Measurements from ENCODE around the gene ADAM29.
"Not testable (repeated sequence)": the region's sequence is repeated elsewhere in the genome, so short reads cannot be mapped to it uniquely, and the experiment has no call there.

Gene ADAM29

GRCh38 chr4:174972911-174973310 lies 54.8 kb downstream of the ADAM29 start:
- no peak for DNase-seq

GRCh38 chr4:174973336-174973735 lies 55.2 kb downstream of the ADAM29 start:
- no peak for DNase-seq

- DNase-seq = no peak
Measured at GRCh38 chr4:174983128-174983750, 65.1 kb downstream of the ADAM29 start.

- not testable (repeated sequence) for DNase-seq
Measured at GRCh38 chr4:174983870-174984269, 65.7 kb downstream of the ADAM29 start.

- no peak for DNase-seq
Measured at GRCh38 chr4:174989791-174990190, 71.6 kb downstream of the ADAM29 start.

GRCh38 chr4:174993916-174994315 lies 75.8 kb downstream of the ADAM29 start:
- no peak for DNase-seq

- no peak for DNase-seq
Measured at GRCh38 chr4:174996079-174996478, 77.9 kb downstream of the ADAM29 start.

GRCh38 chr4:174999407-174999806 lies 81.2 kb downstream of the ADAM29 start:
- DNase-seq = no peak

GRCh38 chr4:175017751-175018150 lies 99.6 kb downstream of the ADAM29 start:
- DNase-seq = no peak

GRCh38 chr4:175019447-175019846 lies 101.3 kb downstream of the ADAM29 start:
- DNase-seq = not testable (repeated sequence)
